GM12878 (cell line): ENCODE measurements around the gene KNSTRN. TPM values are rescaled to one million over a fixed set of nuclear protein-coding genes. Genes with fewer than 3 reads are reported as not detected.

Experiments used
- ATAC-seq: fragments of 200-7000 bp; cut with Tn5 transposase; 3 replicates; pipeline ENCODE4 v1.9.1; 2020; ENCODE audit warnings: mild to moderate bottlenecking, moderate library complexity
- BruUV-seq: library from RNA; stranded (reverse); fragments of 400-500 nt; replicated peaks from 2 replicates; lab custom pipeline; 2021; lab: Mats Ljungman, UMichigan
- CTCF ChIA-PET: fragments of 300-600 bp; sonication (Branson Sonifier 250); formaldehyde crosslinking; extraction: SDS; loops from one replicate; lab custom pipeline; 2021; ENCODE audit warnings: inconsistent platforms; lab: Yijun Ruan, JAX
- POLR2A ChIA-PET: fragments of 350-600 bp; formaldehyde crosslinking; extraction: SDS; loops from one replicate; lab custom pipeline; 2021; ENCODE audit warnings: inconsistent platforms; lab: Charles Lee
- RAD21 ChIA-PET: fragments of 300-600 bp; sonication (Branson Sonifier 250); formaldehyde crosslinking; loops from one replicate; lab custom pipeline; 2023; ENCODE audit warnings: antibody characterized with exemption; ENCODE audit not compliant: unreplicated experiment; lab: Charles Lee
- SMC1A ChIA-PET: fragments of 300-600 bp; sonication (Branson Sonifier 250); formaldehyde crosslinking; loops from one replicate; lab custom pipeline; 2023; ENCODE audit not compliant: unreplicated experiment, uncharacterized antibody; lab: Charles Lee
- DNase-seq: peaks from one replicate; pipeline ENCODE4 v3.0.0-alpha.2; 2011; ENCODE audit warnings: low read depth, low spot score
- FAIRE-seq: peaks from 3 replicates; lab custom pipeline; 2011; peaks lifted over from hg19 to GRCh38; lab: Jason Lieb, UNC
- H2AFZ ChIP-seq: 2 replicates; pipeline ENCODE4 v1.6.0; 2011; ENCODE audit warnings: low read depth, low read length, control low read depth; ENCODE audit not compliant: control insufficient read depth
- H3K27ac ChIP-seq: 2 replicates; pipeline ENCODE4 v1.5.1; 2011; ENCODE audit warnings: control low read depth; ENCODE audit not compliant: control insufficient read depth, insufficient read depth
- H3K27me3 ChIP-seq, 2 experiments: replicated peaks in 1 of 2; 2 replicates each; pipeline versions ENCODE4 v1.6.0 to v1.6.1; 2011; ENCODE audit warnings: low read length in 1 of 2; ENCODE audit not compliant: control insufficient read depth in 2 of 2, insufficient read depth in 2 of 2
- H3K36me3 ChIP-seq, 2 experiments: 2 replicates each; pipeline ENCODE4 v1.5.1; 2011; ENCODE audit warnings: low read length in 1 of 2; ENCODE audit not compliant: control insufficient read depth in 2 of 2, insufficient read depth in 2 of 2
- H3K4me1 ChIP-seq: 2 replicates; pipeline ENCODE4 v1.6.1; 2011; ENCODE audit warnings: mild to moderate bottlenecking, low read length, moderate library complexity, mixed read lengths; ENCODE audit not compliant: control insufficient read depth, insufficient read depth
- H3K4me2 ChIP-seq: 2 replicates; pipeline ENCODE4 v1.6.0; 2011; ENCODE audit warnings: control low read depth; ENCODE audit not compliant: control insufficient read depth, insufficient read depth
- H3K4me3 ChIP-seq: fragments of 200-600 bp; sonication (generic); 2 replicates; pipeline ENCODE4 v1.5.1; 2016
- H3K79me2 ChIP-seq: 2 replicates; pipeline ENCODE4 v1.6.0; 2011; ENCODE audit warnings: low read length; ENCODE audit not compliant: control insufficient read depth, insufficient read depth
- H3K9ac ChIP-seq: 2 replicates; pipeline ENCODE4 v1.8.0; 2011; ENCODE audit warnings: low read length, control low read depth, mixed read lengths; ENCODE audit not compliant: control insufficient read depth, insufficient read depth
- H3K9me3 ChIP-seq: replicated peaks from 3 replicates; pipeline ENCODE4 v1.5.1; 2011; ENCODE audit warnings: mild to moderate bottlenecking, low read length; ENCODE audit not compliant: control insufficient read depth, insufficient read depth
- H4K20me1 ChIP-seq: 2 replicates; pipeline ENCODE4 v1.6.0; 2011; ENCODE audit not compliant: control insufficient read depth, insufficient read depth
- BRCA1 ChIP-seq: IDR thresholded peaks from 2 replicates; pipeline ENCODE4 v1.6.1; 2011; ENCODE audit warnings: low read depth, low read length, improper control_type of control experiment
- DPF2 ChIP-seq: fragments of 450-650 bp; IDR thresholded peaks from 2 replicates; pipeline ENCODE4 v1.6.1; 2017; ENCODE audit warnings: mild to moderate bottlenecking
- EP300 ChIP-seq, 2 experiments: fragments of 150-350 bp in 1 of 2; IDR thresholded peaks; 2 replicates each; pipeline ENCODE4 v1.6.1; 2011 to 2012; ENCODE audit warnings: low read depth in 2 of 2, low read length in 2 of 2, borderline replicate concordance in 1 of 2, improper control_type of control experiment in 1 of 2, inconsistent platforms in 1 of 2; ENCODE audit not compliant: control insufficient read depth in 1 of 2
- FOXM1 ChIP-seq: IDR thresholded peaks from 2 replicates; pipeline ENCODE4 v1.6.1; 2012; ENCODE audit warnings: low read depth, mild to moderate bottlenecking, inconsistent platforms, low read length, moderate library complexity
- HDGF ChIP-seq: fragments of 450-650 bp; IDR thresholded peaks from 2 replicates; pipeline ENCODE4 v1.6.1; 2016; ENCODE audit warnings: antibody characterized with exemption
- IRF4 ChIP-seq: IDR thresholded peaks from 2 replicates; pipeline ENCODE4 v1.6.1; 2011; ENCODE audit warnings: low read depth, low read length
- MLLT1 ChIP-seq: fragments of 450-650 bp; IDR thresholded peaks from 2 replicates; pipeline ENCODE4 v1.6.1; 2016; ENCODE audit warnings: mild to moderate bottlenecking
- MYB ChIP-seq: fragments of 150-350 bp; IDR thresholded peaks from 2 replicates; pipeline ENCODE4 v1.6.1; 2014; ENCODE audit warnings: mild to moderate bottlenecking, low read depth, low read length, borderline replicate concordance
- NR2C2 ChIP-seq: IDR thresholded peaks from 2 replicates; pipeline ENCODE4 v1.6.1; 2011; ENCODE audit warnings: borderline replicate concordance, low read depth; ENCODE audit not compliant: control insufficient read depth, insufficient read length
- NR2F1 ChIP-seq: fragments of 450-650 bp; conservative IDR thresholded peaks from 2 replicates; pipeline ENCODE4 v1.6.1; 2017; ENCODE audit warnings: mild to moderate bottlenecking
- PKNOX1 ChIP-seq: fragments of 450-650 bp; IDR thresholded peaks from 2 replicates; pipeline ENCODE4 v1.6.1; 2016; ENCODE audit warnings: mild to moderate bottlenecking
- RUNX3 ChIP-seq: IDR thresholded peaks from 2 replicates; pipeline ENCODE4 v1.6.1; 2012; ENCODE audit warnings: low read length, inconsistent platforms
- SIX5 ChIP-seq: IDR thresholded peaks from 2 replicates; pipeline ENCODE4 v1.6.1; 2011; ENCODE audit warnings: mild to moderate bottlenecking, low read depth, low read length, moderate library complexity; ENCODE audit not compliant: severe bottlenecking
- SMAD5 ChIP-seq: IDR thresholded peaks from 2 replicates; pipeline ENCODE4 v1.6.1; 2016; ENCODE audit warnings: antibody characterized with exemption, low read depth
- SMARCA5 ChIP-seq: fragments of 450-650 bp; IDR thresholded peaks from 2 replicates; pipeline ENCODE4 v1.6.1; 2017; ENCODE audit warnings: mild to moderate bottlenecking
- SPI1 ChIP-seq: IDR thresholded peaks from 2 replicates; pipeline ENCODE4 v1.6.1; 2011; ENCODE audit warnings: low read depth, mild to moderate bottlenecking, low read length, moderate library complexity, borderline replicate concordance; ENCODE audit not compliant: insufficient read depth
- USF2 ChIP-seq: IDR thresholded peaks from 2 replicates; pipeline ENCODE4 v1.6.1; 2011; ENCODE audit warnings: low read depth, low read length, improper control_type of control experiment, borderline replicate concordance
- WRNIP1 ChIP-seq: IDR thresholded peaks from 2 replicates; pipeline ENCODE4 v1.6.1; 2011; ENCODE audit warnings: low read depth, low read length, improper control_type of control experiment, borderline replicate concordance
- YY1 ChIP-seq: IDR thresholded peaks from 2 replicates; pipeline ENCODE4 v1.6.1; 2011; ENCODE audit warnings: low read depth, mild to moderate bottlenecking, low read length
- ZNF274 ChIP-seq: IDR thresholded peaks from one replicate; pipeline ENCODE4 v1.8.0; 2011; ENCODE audit not compliant: insufficient read length, insufficient read depth
- WGBS: methylation state at CpG from one replicate; pipeline ENCODE4 v1.1.6; 2016; ENCODE audit warnings: low lambda C conversion rate; ENCODE audit not compliant: insufficient replicate concordance, insufficient coverage; ENCODE audit errors: missing lambda C conversion rate; 5-methylcytosine and 5-hydroxymethylcytosine counted together
- in situ Hi-C: fragments of 300-500 bp; cut with MboI; formaldehyde crosslinking; loops from 9 replicates; pipeline ENCODE4 v1.14.3; 2018; ENCODE audit warnings: mixed read lengths
- intact Hi-C: fragments of 100-400 bp; cut with micrococcal nuclease; formaldehyde crosslinking; loops from one replicate; pipeline ENCODE4 v1.14.2; 2022; ENCODE audit not compliant: unreplicated experiment
- polyA plus RNA-seq, 11 experiments: library from polyadenylated mRNA; depleted of rRNA in 4 of 11; unstranded in 6 of 11; stranded (reverse) in 5 of 11; fragments of >200 nt; fragmentation: Nextera tagmentation in 4 of 11; fragmentation: Illumina TruSeq in 1 of 11; extraction: Ambion mirVana in 4 of 11; extraction: Trizol in 1 of 11; gene quantifications; 1 replicate in 1 of 11; 2 replicates in 10 of 11; pipeline versions ENCODE4 v1.2.1 to v1.2.3, GENCODE V29; 2011 to 2016; ENCODE audit warnings: inconsistent platforms in 2 of 11, missing spikeins in 2 of 11, low read depth in 1 of 11
- total RNA-seq, 4 experiments: library from RNA; depleted of rRNA in 3 of 4; stranded (reverse); fragments of >200 nt in 3 of 4; fragmentation: Illumina TruSeq in 1 of 4; extraction: Trizol in 1 of 4; gene quantifications; 2 replicates each; pipeline versions ENCODE4 v1.2.1 to v1.2.3, GENCODE V29; 2013 to 2021
- TF ChIP-seq, protein P1 (sequence below): IDR thresholded peaks from 2 replicates; pipeline ENCODE4 v1.6.1; 2011; ENCODE audit warnings: borderline replicate concordance, low read depth, mild to moderate bottlenecking, moderate library complexity, low read length; ENCODE audit not compliant: insufficient read depth, poor library complexity, severe bottlenecking

KNSTRN gene
- total and polyA plus RNA-seq, 10 of the 15 experiments (the other 5 are each of a cell fraction or from before 2014, with no cell fraction given), result 30.3 to 72.1 (median 47.1) TPM

DNA sequence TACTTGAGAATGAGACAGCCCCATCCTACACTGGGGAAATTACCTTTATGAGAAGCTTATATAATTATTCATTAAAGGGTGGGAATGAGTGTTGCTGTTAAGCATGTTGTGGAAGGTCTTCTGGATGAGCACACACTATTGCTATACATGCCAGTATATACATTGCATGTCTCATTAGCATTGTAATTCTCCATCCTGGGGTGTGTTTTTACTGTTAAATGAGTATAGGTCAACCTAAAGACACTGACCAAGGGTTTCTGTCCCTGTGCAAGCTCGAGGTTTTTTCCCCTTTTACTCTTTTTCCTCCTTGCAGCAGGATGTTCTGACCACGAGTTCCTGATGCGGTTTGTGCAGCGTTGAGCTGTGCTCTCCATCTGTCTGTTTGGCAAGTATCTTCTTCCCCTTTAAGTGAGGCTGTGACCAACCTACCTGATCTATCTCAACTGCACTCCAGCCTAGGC, 15.9 kb downstream of the KNSTRN start:
- H4K20me1 ChIP-seq, result no peaks in the 10 kb centered on the region
- FAIRE-seq, result no peak
- no peaks in the 10 kb centered on the region for H3K79me2 ChIP-seq
- no peak overlapping the region for H3K27ac ChIP-seq
- ChIA-PET SMC1A (interaction anchor here (0.8 to 2.0 kb wide), 8 partner anchors 9 to 296 kb away, joined by 3 to 29 read pairs (median 4); no protein-coding TSS in a partner anchor), RAD21 (interaction anchor here (1.4 to 2.1 kb wide), 3 partner anchors 9 to 42 kb away, joined by 3 to 15 read pairs (median 4); partner anchors contain the start of gene BAHD1), CTCF (interaction anchor here (0.6 to 1.9 kb wide), 16 partner anchors 9 to 679 kb away, joined by 3 to 12 read pairs (median 4); partner anchors contain the start of gene KNSTRN), POLR2A (interaction anchor here (0.7 to 2.4 kb wide), 6 partner anchors 9 to 15 kb away, joined by 3 to 8 read pairs (median 6); partner anchors contain the start of gene KNSTRN)
- H2AFZ ChIP-seq, result no peak overlapping the region
- H3K36me3 ChIP-seq, result no peaks in the 10 kb centered on the region; a peak in 1 of 4 replicates
- ATAC-seq, result peak; percentile 93
- H3K4me3 ChIP-seq, result 0 out of 2 replicates have a peak overlapping the region, but pooled peaks have one; percentile 26
- H3K9ac ChIP-seq, result no peak overlapping the region
- H3K9me3 ChIP-seq, result no peaks in the 10 kb centered on the region
- H3K27me3 ChIP-seq, result no peaks in the 10 kb centered on the region
- DNase-seq, result peak; percentile 58
- intact Hi-C loops (no loop called here), in situ Hi-C loops (no loop called here)
- WGBS, result 0% methylated on average over 4 of the region's 4 CpGs
- BruUV-seq, result no TSS peak
- peak overlapping the region; percentile 57 for H3K4me2 ChIP-seq
- H3K4me1 ChIP-seq, result no peaks in the 10 kb centered on the region
- TF ChIP-seq SPI1 (no peak), DPF2 (no peak), NR2F1 (0 out of 2 replicates have a peak, but pooled peaks have one; percentile 13), FOXM1 (no peak), BRCA1 (no peak), NR2C2 (no peak), WRNIP1 (no peak), MLLT1 (no peak), USF2 (no peak), HDGF (no peak), EP300 (IDR thresholded peaks at IDR 0.05; ENCODE audit: borderline replicate concordance in 1 of 2, control insufficient read depth in 1 of 2, low read depth in 2 of 2, low read length in 2 of 2) (no peak), SMARCA5 (no peak), SMAD5 (no peak), ZNF274 (no peak), RUNX3 (peak; percentile 89), SIX5 (no peak), PKNOX1 (no peak), MYB (no peak), YY1 (no peak), IRF4 (no peak)
- TF ChIP-seq, protein P1, sequence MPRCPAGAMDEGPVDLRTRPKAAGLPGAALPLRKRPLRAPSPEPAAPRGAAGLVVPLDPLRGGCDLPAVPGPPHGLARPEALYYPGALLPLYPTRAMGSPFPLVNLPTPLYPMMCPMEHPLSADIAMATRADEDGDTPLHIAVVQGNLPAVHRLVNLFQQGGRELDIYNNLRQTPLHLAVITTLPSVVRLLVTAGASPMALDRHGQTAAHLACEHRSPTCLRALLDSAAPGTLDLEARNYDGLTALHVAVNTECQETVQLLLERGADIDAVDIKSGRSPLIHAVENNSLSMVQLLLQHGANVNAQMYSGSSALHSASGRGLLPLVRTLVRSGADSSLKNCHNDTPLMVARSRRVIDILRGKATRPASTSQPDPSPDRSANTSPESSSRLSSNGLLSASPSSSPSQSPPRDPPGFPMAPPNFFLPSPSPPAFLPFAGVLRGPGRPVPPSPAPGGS, result no peak
